Measurements from ENCODE around the gene MAST4. TPM values are rescaled to one million over a fixed set of nuclear protein-coding genes. Genes with fewer than 3 reads are reported as not detected.

MAST4 gene
- total RNA-seq, 1 donor from 2014 or later, result 38.3 TPM

DNA sequence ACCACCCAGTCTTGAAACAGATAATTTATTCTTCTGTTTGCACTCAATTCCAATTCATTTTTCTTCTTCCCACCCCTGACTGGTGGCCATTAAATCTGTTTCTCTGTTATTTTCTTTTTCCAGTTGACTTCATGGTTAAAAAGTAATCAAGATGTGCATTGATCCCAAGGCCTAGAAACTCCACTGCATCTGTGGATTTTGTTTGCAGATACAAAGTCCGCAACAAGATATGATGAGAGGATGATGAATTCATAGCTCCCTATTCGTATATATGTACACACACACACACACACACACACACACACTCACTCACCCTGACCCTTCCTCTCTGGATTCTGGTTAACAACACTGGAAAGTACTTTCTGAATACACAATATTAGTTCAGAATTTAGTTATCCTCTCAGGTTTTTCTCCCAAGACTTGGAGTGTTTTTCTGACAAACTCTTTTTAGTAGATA, 548.0 kb downstream of the MAST4 start:
- DNase-seq, result no peak

- no peak for DNase-seq
These were observed 550.4 kb downstream of the MAST4 start for GRCh38 chr5:67146574-67146973.

DNA sequence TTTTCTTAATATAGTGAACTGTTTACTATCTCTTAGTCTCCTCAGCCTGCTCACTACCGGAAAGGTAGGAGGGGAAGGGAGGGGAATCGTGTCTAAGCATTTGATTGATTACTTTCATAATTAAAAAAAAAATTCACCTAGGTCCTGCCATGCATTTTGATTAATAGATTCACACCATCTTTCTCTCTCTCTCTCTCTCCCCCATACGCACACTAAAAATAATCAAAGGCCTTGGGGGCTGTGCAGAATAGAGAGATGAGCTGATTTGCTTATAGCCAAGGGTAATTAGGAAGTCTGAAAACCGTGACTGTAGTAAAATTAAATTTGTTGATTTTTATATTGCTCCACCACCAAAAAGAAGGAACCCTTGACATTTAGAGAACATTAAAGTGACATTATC, 550.8 kb downstream of the MAST4 start:
- no peak for DNase-seq

DNA sequence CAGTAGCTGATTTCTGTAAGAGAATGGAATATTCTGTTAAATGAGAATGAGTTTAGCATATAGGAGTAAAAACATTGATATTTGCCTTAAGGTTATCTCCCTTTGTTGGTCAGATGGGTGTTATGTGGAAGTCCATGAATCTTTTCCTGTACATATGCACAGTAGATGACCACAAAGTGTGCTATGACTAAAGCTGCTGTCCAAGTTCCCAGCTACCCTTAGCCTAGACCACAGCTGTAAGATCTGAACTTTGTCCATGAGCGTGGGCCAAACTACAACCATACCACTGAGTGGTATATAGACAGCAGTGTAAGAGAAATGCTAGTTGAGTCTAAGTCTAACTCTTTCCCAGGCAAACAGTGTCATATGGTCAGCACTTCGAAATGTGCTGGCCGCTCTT, 551.6 kb downstream of the MAST4 start:
- no peak for DNase-seq

DNA sequence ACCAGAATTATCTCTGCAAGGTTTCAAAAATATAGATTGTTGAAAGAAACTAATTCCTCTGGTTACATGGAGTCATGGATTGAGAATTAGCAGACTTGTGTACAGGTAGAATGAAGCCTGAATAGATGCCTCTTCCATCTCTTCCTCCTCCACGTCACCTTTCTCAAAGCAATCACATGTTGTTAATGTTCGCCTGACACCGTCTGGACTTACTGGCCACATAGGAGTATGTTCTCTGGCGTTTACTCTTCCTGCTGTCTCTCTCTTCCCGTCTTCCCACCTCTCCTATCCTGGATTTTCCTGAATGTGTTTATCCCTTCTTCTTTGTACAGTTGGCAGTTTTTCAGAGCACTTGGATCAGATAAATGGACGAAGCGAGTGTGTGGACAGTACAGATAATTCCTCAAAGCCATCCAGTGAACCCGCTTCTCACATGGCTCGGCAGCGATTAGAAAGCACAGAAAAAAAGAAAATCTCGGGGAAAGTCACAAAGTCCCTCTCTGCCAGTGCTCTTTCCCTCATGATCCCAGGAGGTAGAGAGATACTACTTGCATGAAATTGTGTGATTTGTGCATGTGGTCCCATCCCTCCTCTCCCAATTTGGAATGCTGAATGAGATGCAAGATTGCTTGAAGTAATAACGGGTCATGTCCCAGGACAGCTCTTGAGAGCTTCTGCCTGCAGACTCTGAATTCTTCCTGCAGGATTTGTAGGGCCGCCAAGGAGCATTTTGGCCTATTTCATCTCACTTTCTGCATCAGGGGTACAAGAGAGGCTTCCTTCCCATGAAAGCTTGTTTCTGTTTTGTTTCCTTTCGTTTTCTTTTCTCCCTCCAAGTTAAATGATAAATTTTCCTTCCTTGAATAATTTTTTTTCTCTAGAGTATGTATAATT, 553.1 kb downstream of the MAST4 start:
- no peak for DNase-seq

DNA sequence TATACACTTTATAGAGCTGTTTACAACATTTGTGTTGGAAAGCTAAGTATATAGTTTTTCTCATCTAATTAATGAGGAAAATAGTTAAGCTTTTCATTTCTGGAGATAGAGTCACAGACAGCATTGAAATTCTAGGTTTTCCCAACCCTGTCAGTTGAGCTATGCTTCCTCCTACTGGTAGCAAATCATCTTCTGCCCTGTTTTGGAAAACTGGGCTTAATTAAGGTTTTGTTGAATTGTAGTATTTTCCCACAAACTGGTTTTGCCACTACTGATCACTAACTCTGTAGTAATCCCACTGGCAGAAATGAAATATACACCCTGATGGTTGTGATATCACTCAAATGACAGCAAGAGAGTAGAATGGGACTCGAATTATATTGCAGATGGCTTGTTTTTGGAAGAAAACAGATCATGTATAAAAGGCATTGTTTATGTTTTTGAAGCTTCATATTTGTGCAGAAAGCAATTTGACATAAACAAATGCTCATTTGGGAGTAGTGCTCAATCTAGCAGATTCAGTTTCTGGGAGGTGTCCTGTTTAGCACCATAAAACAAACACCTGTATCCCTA, 553.8 kb downstream of the MAST4 start:
- DNase-seq, result peak; percentile 15

- no peak for DNase-seq
These were observed 556.2 kb downstream of the MAST4 start for GRCh38 chr5:67152400-67152799.

DNA sequence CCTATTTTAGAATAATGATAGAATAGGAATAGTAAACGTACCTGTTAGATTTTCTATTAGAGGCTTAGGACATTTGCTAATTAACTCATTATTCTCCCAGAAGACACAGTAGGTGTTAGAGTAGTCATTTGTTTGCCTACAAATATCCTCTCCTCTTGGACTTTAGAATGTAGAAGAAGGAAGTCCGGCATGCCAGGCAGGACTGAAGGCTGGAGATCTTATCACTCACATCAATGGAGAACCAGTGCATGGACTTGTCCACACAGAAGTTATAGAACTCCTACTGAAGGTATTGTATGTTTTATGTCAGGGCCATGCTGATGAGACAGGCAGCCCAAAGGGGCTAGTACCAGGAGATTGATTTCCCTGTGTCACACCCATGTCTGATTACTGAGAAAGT, 557.1 kb downstream of the MAST4 start:
- DNase-seq, result no peak

DNA sequence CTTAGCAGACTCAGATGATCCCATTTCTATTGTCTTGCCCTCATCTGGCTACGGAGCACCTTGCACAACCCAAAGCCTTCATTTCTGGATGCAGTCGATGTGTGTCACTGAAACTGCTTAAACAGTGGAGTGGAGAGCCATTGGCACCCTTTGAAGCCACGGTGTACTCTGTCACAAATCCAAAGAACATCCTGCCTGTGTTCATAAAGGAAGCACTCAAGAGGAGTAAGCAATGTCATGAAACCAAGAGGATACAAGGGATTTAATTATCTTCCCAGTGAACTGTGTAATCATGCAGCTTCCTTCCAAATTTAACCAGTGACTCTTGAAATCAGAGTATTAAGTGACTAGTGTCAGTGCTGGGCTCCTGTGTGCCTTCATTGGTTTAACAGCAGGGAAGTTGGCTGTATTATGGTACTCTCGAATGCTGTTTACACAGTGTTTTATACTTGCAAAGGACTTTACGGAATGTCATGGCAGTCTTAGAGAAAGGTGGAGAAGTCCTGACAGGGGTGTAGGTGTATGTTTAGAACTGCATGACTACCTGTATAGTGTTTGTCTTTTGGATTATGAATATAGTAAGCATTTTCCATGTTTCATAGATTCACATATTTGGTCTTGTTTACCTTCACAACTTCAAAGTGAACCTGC, 558.5 kb downstream of the MAST4 start:
- no peak for DNase-seq

- DNase-seq, result peak; percentile 64
These were observed 560.9 kb downstream of the MAST4 start for GRCh38 chr5:67156976-67157583.

GRCh38 chr5:67160272-67160671, 564.1 kb downstream of the MAST4 start:
- no peak for DNase-seq

GRCh38 chr5:67160985-67161384, 564.8 kb downstream of the MAST4 start:
- DNase-seq, result no peak

DNA sequence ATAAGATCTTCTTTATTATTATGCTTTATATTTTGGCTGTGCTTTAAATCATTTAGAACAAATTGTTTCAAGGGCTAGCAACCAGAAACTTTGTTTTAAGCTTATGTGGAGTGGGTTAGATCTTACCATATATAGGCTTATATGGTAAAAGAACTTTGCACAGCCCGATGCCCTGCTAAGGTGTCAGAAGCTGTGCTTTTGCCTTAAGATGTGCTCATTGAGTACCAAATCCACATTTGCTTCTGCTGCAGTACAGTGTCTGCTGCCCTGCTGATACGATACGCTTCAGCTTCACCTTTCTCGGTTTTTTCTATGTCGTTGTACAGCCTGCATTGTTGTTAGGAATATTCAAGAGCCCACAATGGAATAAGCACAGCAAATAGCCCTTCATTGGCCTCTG, 565.6 kb downstream of the MAST4 start:
- no peak for DNase-seq

- no peak for DNase-seq
These were observed 567.1 kb downstream of the MAST4 start for GRCh38 chr5:67163231-67163756.

GRCh38 chr5:67163863-67164595, 567.8 kb downstream of the MAST4 start:
- no peak for DNase-seq

GRCh38 chr5:67164856-67165525, 568.8 kb downstream of the MAST4 start:
- DNase-seq, result no peak

DNA sequence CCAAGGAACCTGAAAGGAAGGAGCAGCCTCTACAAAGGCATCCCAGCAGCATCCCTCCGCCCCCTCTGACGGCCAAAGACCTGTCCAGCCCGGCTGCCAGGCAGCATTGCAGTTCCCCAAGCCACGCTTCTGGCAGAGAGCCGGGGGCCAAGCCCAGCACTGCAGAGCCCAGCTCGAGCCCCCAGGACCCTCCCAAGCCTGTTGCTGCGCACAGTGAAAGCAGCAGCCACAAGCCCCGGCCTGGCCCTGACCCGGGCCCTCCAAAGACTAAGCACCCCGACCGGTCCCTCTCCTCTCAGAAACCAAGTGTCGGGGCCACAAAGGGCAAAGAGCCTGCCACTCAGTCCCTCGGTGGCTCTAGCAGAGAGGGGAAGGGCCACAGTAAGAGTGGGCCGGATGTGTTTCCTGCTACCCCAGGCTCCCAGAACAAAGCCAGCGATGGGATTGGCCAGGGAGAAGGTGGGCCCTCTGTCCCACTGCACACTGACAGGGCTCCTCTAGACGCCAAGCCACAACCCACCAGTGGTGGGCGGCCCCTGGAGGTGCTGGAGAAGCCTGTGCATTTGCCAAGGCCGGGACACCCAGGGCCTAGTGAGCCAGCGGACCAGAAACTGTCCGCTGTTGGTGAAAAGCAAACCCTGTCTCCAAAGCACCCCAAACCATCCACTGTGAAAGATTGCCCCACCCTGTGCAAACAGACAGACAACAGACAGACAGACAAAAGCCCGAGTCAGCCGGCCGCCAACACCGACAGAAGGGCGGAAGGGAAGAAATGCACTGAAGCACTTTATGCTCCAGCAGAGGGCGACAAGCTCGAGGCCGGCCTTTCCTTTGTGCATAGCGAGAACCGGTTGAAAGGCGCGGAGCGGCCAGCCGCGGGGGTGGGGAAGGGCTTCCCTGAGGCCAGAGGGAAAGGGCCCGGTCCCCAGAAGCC, 569.6 kb downstream of the MAST4 start:
- DNase-seq, result peak; percentile 87

GRCh38 chr5:67166460-67167285, 570.5 kb downstream of the MAST4 start:
- DNase-seq, result no peak

GRCh38 chr5:67168069-67168468, 571.9 kb downstream of the MAST4 start:
- no peak for DNase-seq

- DNase-seq, result no peak
These were observed 574.6 kb downstream of the MAST4 start for GRCh38 chr5:67170767-67171166.
